Duodenal mucosa (tissue), 2 donors: ENCODE measurements around the gene ARHGAP15.

Source experiments
- H3K27ac ChIP-seq: one replicate; pipeline ENCODE4 v1.7.0; 2013; ENCODE audit warnings: low read depth, low read length
- H3K27me3 ChIP-seq, 2 donors: one replicate each; pipeline ENCODE4 v1.7.0; 2013; ENCODE audit warnings: low read length in 2 of 2, control low read depth in 1 of 2; ENCODE audit not compliant: insufficient read depth in 2 of 2, control insufficient read depth in 1 of 2
- H3K36me3 ChIP-seq, 2 donors: one replicate each; pipeline ENCODE4 v1.7.0; 2013; ENCODE audit warnings: low read length in 2 of 2, control low read depth in 1 of 2; ENCODE audit not compliant: insufficient read depth in 2 of 2, control insufficient read depth in 1 of 2
- H3K4me1 ChIP-seq, 2 donors: one replicate each; pipeline ENCODE4 v1.7.0; 2013; ENCODE audit warnings: low read length in 2 of 2, control low read depth in 1 of 2; ENCODE audit not compliant: insufficient read depth in 2 of 2, control insufficient read depth in 1 of 2
- H3K4me3 ChIP-seq, 2 donors: one replicate each; pipeline ENCODE4 v1.7.0; 2013; ENCODE audit warnings: low read length in 2 of 2, low read depth in 1 of 2
- H3K9ac ChIP-seq, 2 donors: one replicate each; pipeline ENCODE4 v1.7.0; 2013; ENCODE audit warnings: low read length in 2 of 2, low read depth in 1 of 2
- H3K9me3 ChIP-seq, 2 donors: one replicate each; pipeline ENCODE4 v1.7.0; 2013; ENCODE audit warnings: low read length in 2 of 2, control low read depth in 1 of 2; ENCODE audit not compliant: control insufficient read depth in 1 of 2

ARHGAP15 gene

GRCh38 chr2:143482316-143482715 lies 353.1 kb downstream of the ARHGAP15 start:
- Histone ChIP-seq H3K27me3 (no peaks in the 10 kb centered on the region), H3K4me1 (peaks cover 0 to 5% of the 10 kb centered on the region in 2 donors), H3K9ac (no peak overlapping the region), H3K36me3 (no peaks in the 10 kb centered on the region), H3K27ac (no peak overlapping the region), H3K9me3 (no peaks in the 10 kb centered on the region), H3K4me3 (no peak overlapping the region)

- Histone ChIP-seq H3K9ac (no peak overlapping the region), H3K27ac (no peak overlapping the region), H3K27me3 (no peaks in the 10 kb centered on the region), H3K4me1 (peaks cover 0 to 5% of the 10 kb centered on the region in 2 donors), H3K4me3 (no peak overlapping the region), H3K9me3 (no peaks in the 10 kb centered on the region), H3K36me3 (no peaks in the 10 kb centered on the region)
Measured at GRCh38 chr2:143482771-143483170, 353.6 kb downstream of the ARHGAP15 start.

- no peaks in the 10 kb centered on the region for H3K9me3 ChIP-seq
- H3K4me3 ChIP-seq: no peak overlapping the region
- no peaks in the 10 kb centered on the region for H3K36me3 ChIP-seq
- H3K9ac ChIP-seq: no peak overlapping the region
- no peak overlapping the region for H3K27ac ChIP-seq
- no peaks in the 10 kb centered on the region for H3K27me3 ChIP-seq
- H3K4me1 ChIP-seq: no peaks in the 10 kb centered on the region
Measured at GRCh38 chr2:143486976-143487375, 357.8 kb downstream of the ARHGAP15 start.

- no peaks in the 10 kb centered on the region for H3K27me3 ChIP-seq
- no peak overlapping the region for H3K9ac ChIP-seq
- no peaks in the 10 kb centered on the region for H3K9me3 ChIP-seq
- no peak overlapping the region for H3K27ac ChIP-seq
- no peaks in the 10 kb centered on the region for H3K36me3 ChIP-seq
- no peaks in the 10 kb centered on the region for H3K4me1 ChIP-seq
- H3K4me3 ChIP-seq: no peak overlapping the region
Measured at GRCh38 chr2:143489145-143489544, 359.9 kb downstream of the ARHGAP15 start.

- Histone ChIP-seq H3K9ac (no peak overlapping the region), H3K4me1 (no peaks in the 10 kb centered on the region), H3K27ac (no peak overlapping the region), H3K36me3 (no peaks in the 10 kb centered on the region), H3K4me3 (no peak overlapping the region), H3K27me3 (no peaks in the 10 kb centered on the region), H3K9me3 (no peaks in the 10 kb centered on the region)
Measured at GRCh38 chr2:143491131-143491530, 361.9 kb downstream of the ARHGAP15 start.

GRCh38 chr2:143493339-143493738 lies 364.1 kb downstream of the ARHGAP15 start:
- Histone ChIP-seq H3K9ac (no peak overlapping the region), H3K4me3 (no peak overlapping the region), H3K4me1 (no peaks in the 10 kb centered on the region), H3K9me3 (no peaks in the 10 kb centered on the region), H3K36me3 (no peaks in the 10 kb centered on the region), H3K27ac (no peak overlapping the region), H3K27me3 (no peaks in the 10 kb centered on the region)

GRCh38 chr2:143497726-143498125 lies 368.5 kb downstream of the ARHGAP15 start:
- H3K4me3 ChIP-seq: no peak overlapping the region
- no peak overlapping the region for H3K9ac ChIP-seq
- no peak overlapping the region for H3K27ac ChIP-seq
- no peaks in the 10 kb centered on the region for H3K36me3 ChIP-seq
- H3K27me3 ChIP-seq: no peaks in the 10 kb centered on the region
- H3K4me1 ChIP-seq: no peaks in the 10 kb centered on the region
- no peaks in the 10 kb centered on the region for H3K9me3 ChIP-seq

GRCh38 chr2:143498496-143498895 lies 369.3 kb downstream of the ARHGAP15 start:
- Histone ChIP-seq H3K9me3 (no peaks in the 10 kb centered on the region), H3K36me3 (no peaks in the 10 kb centered on the region), H3K27me3 (no peaks in the 10 kb centered on the region), H3K4me3 (no peak overlapping the region), H3K9ac (no peak overlapping the region), H3K27ac (no peak overlapping the region), H3K4me1 (no peaks in the 10 kb centered on the region)

- no peak overlapping the region for H3K4me3 ChIP-seq
- H3K9ac ChIP-seq: no peak overlapping the region
- H3K36me3 ChIP-seq: no peaks in the 10 kb centered on the region
- H3K4me1 ChIP-seq: no peaks in the 10 kb centered on the region
- H3K27ac ChIP-seq: no peak overlapping the region
- H3K9me3 ChIP-seq: no peaks in the 10 kb centered on the region
- no peaks in the 10 kb centered on the region for H3K27me3 ChIP-seq
Measured at GRCh38 chr2:143499061-143499460, 369.8 kb downstream of the ARHGAP15 start.

GRCh38 chr2:143501106-143501676 lies 372.0 kb downstream of the ARHGAP15 start:
- no peaks in the 10 kb centered on the region for H3K27me3 ChIP-seq
- no peaks in the 10 kb centered on the region for H3K9me3 ChIP-seq
- H3K27ac ChIP-seq: no peak overlapping the region
- no peak overlapping the region for H3K9ac ChIP-seq
- H3K36me3 ChIP-seq: no peaks in the 10 kb centered on the region
- no peaks in the 10 kb centered on the region for H3K4me1 ChIP-seq
- no peak overlapping the region for H3K4me3 ChIP-seq

- Histone ChIP-seq H3K27me3 (no peaks in the 10 kb centered on the region), H3K4me3 (no peak overlapping the region), H3K4me1 (no peaks in the 10 kb centered on the region), H3K9ac (no peak overlapping the region), H3K27ac (no peak overlapping the region), H3K9me3 (no peaks in the 10 kb centered on the region), H3K36me3 (no peaks in the 10 kb centered on the region)
Measured at GRCh38 chr2:143503280-143503679, 374.1 kb downstream of the ARHGAP15 start.
